GM23248 (cell line): ENCODE results near the gene INPP5A.

ENCODE experiments used
- EZH2 ChIP-seq: fragments of 200-600 bp; sonication (generic); IDR thresholded peaks from 2 replicates; pipeline ENCODE4 v1.6.1; 2018; ENCODE audit warnings: antibody characterized with exemption, mild to moderate bottlenecking; ENCODE audit not compliant: insufficient read depth, poor library complexity, severe bottlenecking
- EZH2phosphoT487 ChIP-seq: fragments of 200-600 bp; sonication (generic); IDR thresholded peaks from 2 replicates; pipeline ENCODE4 v1.6.1; 2018; ENCODE audit warnings: antibody characterized with exemption, moderate library complexity, mild to moderate bottlenecking, low read depth; ENCODE audit not compliant: insufficient read depth

DNA sequence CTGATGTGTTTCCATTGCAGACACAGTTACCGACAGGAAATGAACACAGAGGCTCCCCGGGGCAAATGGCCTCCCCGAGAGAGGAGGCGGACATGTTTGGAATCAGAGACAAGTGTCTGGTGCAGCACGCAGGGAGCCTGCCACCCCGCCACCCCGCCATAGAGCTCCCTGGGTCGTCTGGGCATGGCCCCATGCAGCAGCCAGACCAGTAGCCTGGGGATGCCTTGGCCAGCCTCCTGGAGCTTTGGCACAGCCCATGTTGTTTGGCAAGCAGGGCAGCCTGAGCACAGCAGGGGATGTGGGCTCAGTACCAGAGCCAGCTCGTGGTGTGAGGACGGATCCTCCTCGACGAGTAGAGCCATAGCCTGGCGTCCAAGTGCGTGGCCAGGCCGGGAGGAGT is 167.6 kb downstream of the INPP5A start:
- TF ChIP-seq EZH2 (no peak), EZH2phosphoT487 (no peak)
